ENCODE data around the gene MPC2. TPM values are rescaled to one million over a fixed set of nuclear protein-coding genes. Genes with fewer than 3 reads are reported as not detected.
"Not testable (repeated sequence)": the region's sequence is repeated elsewhere in the genome, so short reads cannot be mapped to it uniquely, and the experiment has no call there.

MPC2 gene
- total and polyA plus RNA-seq, 5 experiments from 2014 or later: 31.2 to 92.3 (median 77.5) TPM

GRCh38 chr1:167890400-167890799 lies 46.5 kb downstream of the MPC2 start:
- H3K27ac Mint-ChIP-seq: no peak overlapping the region
- POLR2A ChIA-PET: no interaction called here

GRCh38 chr1:167887187-167887586 lies 49.7 kb downstream of the MPC2 start:
- H3K9me3 Mint-ChIP-seq, H3K27ac Mint-ChIP-seq, POLR2A ChIA-PET, H3K36me3 Mint-ChIP-seq, H3K27me3 Mint-ChIP-seq, H3K4me1 Mint-ChIP-seq, ATAC-seq, H3K4me3 Mint-ChIP-seq, DNase-seq: not testable (repeated sequence)

More at GRCh38 chr1:167890400-167890799, 46.5 kb downstream of the MPC2 start:
- Mint-ChIP-seq H3K27me3 (peaks cover 0 to 4% (median 3%) of the 10 kb centered on the region in 5 donors), H3K36me3 (no peaks in the 10 kb centered on the region), H3K4me1 (peaks cover 0 to 6% (median 0%) of the 10 kb centered on the region in 4 donors), H3K4me3 (no peak overlapping the region), H3K9me3 (peaks cover 0 to 7% (median 0%) of the 10 kb centered on the region in 9 donors)
- no peak for DNase-seq
- ATAC-seq: no peak

GRCh38 chr1:167882376-167882775 lies 54.5 kb downstream of the MPC2 start:
- POLR2A ChIA-PET: interaction anchor here (0.7 kb wide), 1 partner anchor 205 kb away, joined by 4 read pairs; no protein-coding TSS in a partner anchor
- Mint-ChIP-seq H3K9me3 (peaks cover 0 to 7% (median 4%) of the 10 kb centered on the region in 9 donors), H3K36me3 (peaks cover 0 to 6% (median 0%) of the 10 kb centered on the region in 3 donors), H3K27ac (no peak overlapping the region), H3K4me1 (no peaks in the 10 kb centered on the region), H3K4me3 (no peak overlapping the region), H3K27me3 (no peaks in the 10 kb centered on the region)
- DNase-seq (no peak), ATAC-seq (no peak)

- H3K27me3 Mint-ChIP-seq: no peaks in the 10 kb centered on the region
- POLR2A ChIA-PET: no interaction called here
- H3K36me3 Mint-ChIP-seq: peaks cover 0 to 6% (median 0%) of the 10 kb centered on the region in 3 donors
These were observed 55.1 kb downstream of the MPC2 start for GRCh38 chr1:167881786-167882185.

GRCh38 chr1:167881069-167881468 lies 55.8 kb downstream of the MPC2 start:
- Mint-ChIP-seq H3K4me3 (no peak overlapping the region), H3K4me1 (no peaks in the 10 kb centered on the region), H3K9me3 (peaks cover 0 to 5% (median 2%) of the 10 kb centered on the region in 9 donors), H3K27me3 (no peaks in the 10 kb centered on the region), H3K27ac (no peak overlapping the region), H3K36me3 (peaks cover 0 to 6% (median 0%) of the 10 kb centered on the region in 3 donors)
- POLR2A ChIA-PET: no interaction called here
- no peak for DNase-seq
- no peak for ATAC-seq

More at GRCh38 chr1:167881786-167882185, 55.1 kb downstream of the MPC2 start:
- Mint-ChIP-seq H3K4me3 (no peak overlapping the region), H3K27ac (no peak overlapping the region), H3K9me3 (peaks cover 0 to 7% (median 4%) of the 10 kb centered on the region in 9 donors), H3K4me1 (no peaks in the 10 kb centered on the region)
- no peak for DNase-seq
- no peak for ATAC-seq

DNA sequence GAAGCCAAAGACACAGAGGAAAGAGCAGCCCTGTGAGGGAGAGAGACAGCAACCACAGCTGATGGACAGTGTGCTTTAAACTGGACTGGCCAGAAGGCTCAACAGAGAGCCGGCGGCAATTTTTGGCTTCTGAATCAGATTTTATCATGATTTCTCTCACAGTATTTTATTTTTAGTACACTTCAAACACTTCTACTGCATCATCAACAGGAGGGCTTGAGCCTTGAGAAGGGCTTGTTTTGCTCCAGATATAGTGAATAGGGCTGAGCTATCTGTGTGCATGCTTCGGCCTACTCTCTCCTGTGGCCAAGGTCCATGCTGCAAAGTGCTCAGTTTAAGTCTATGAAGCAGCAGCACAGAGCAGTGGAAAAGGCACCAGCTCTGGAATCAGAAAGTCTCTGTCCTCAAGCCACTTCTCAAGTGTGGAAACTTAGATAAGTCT lies 56.3 kb downstream of the MPC2 start:
- POLR2A ChIA-PET: no interaction called here
- H3K9me3 Mint-ChIP-seq: peaks cover 0 to 5% (median 0%) of the 10 kb centered on the region in 9 donors

GRCh38 chr1:167879508-167879907 lies 57.4 kb downstream of the MPC2 start:
- Mint-ChIP-seq H3K4me3 (no peak overlapping the region), H3K4me1 (no peaks in the 10 kb centered on the region), H3K9me3 (no peaks in the 10 kb centered on the region), H3K27me3 (no peaks in the 10 kb centered on the region), H3K36me3 (no peaks in the 10 kb centered on the region), H3K27ac (no peak overlapping the region)
- DNase-seq: no peak
- POLR2A ChIA-PET: no interaction called here
- no peak for ATAC-seq

More for the DNA sequence above, 56.3 kb downstream of the MPC2 start:
- DNase-seq (no peak), ATAC-seq (no peak)
- Mint-ChIP-seq H3K4me1 (no peaks in the 10 kb centered on the region), H3K4me3 (no peak overlapping the region), H3K36me3 (peaks cover 0 to 6% (median 0%) of the 10 kb centered on the region in 3 donors), H3K27ac (no peak overlapping the region), H3K27me3 (no peaks in the 10 kb centered on the region)

- Mint-ChIP-seq H3K36me3 (no peaks in the 10 kb centered on the region), H3K4me1 (no peaks in the 10 kb centered on the region), H3K4me3 (no peak overlapping the region), H3K27me3 (no peaks in the 10 kb centered on the region), H3K9me3 (no peaks in the 10 kb centered on the region), H3K27ac (no peak overlapping the region)
- ATAC-seq: no peak
- POLR2A ChIA-PET: no interaction called here
- no peak for DNase-seq
These were observed 58.3 kb downstream of the MPC2 start for GRCh38 chr1:167878372-167879160.

GRCh38 chr1:167876597-167877175 lies 60.2 kb downstream of the MPC2 start:
- Mint-ChIP-seq H3K36me3 (no peaks in the 10 kb centered on the region), H3K4me3 (no peak overlapping the region), H3K27me3 (no peaks in the 10 kb centered on the region), H3K27ac (no peak overlapping the region), H3K4me1 (no peaks in the 10 kb centered on the region), H3K9me3 (no peaks in the 10 kb centered on the region)
- no peak for ATAC-seq
- POLR2A ChIA-PET: no interaction called here
- no peak for DNase-seq

DNA sequence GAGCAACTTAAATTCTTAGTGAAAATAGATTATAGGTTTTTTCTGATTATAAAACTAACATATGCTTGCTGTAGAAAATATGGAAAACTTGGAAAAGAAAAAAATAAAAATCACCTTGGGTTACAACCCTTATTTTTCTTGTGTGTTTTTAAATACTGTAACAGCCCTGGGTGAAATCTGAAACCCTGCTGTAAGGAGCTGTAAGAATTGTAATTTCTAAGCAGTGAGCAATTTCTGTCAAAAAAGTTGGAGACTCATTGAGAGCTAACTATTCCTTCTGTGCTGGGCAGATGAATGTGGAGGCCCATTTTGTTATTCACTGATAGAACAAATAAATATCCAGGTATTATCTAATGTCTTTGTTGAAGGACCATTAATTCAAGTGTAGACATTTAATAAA lies 65.5 kb downstream of the MPC2 start:
- POLR2A ChIA-PET: interaction anchor here (0.7 kb wide), 1 partner anchor 47 kb away, joined by 3 read pairs; no protein-coding TSS in a partner anchor
- ATAC-seq (no peak), DNase-seq (no peak)
- H3K36me3 Mint-ChIP-seq: no peaks in the 10 kb centered on the region
- no peaks in the 10 kb centered on the region for H3K4me1 Mint-ChIP-seq
- H3K27ac Mint-ChIP-seq: no peak overlapping the region
- H3K27me3 Mint-ChIP-seq: no peaks in the 10 kb centered on the region
- H3K4me3 Mint-ChIP-seq: no peak overlapping the region
- no peaks in the 10 kb centered on the region for H3K9me3 Mint-ChIP-seq

DNA sequence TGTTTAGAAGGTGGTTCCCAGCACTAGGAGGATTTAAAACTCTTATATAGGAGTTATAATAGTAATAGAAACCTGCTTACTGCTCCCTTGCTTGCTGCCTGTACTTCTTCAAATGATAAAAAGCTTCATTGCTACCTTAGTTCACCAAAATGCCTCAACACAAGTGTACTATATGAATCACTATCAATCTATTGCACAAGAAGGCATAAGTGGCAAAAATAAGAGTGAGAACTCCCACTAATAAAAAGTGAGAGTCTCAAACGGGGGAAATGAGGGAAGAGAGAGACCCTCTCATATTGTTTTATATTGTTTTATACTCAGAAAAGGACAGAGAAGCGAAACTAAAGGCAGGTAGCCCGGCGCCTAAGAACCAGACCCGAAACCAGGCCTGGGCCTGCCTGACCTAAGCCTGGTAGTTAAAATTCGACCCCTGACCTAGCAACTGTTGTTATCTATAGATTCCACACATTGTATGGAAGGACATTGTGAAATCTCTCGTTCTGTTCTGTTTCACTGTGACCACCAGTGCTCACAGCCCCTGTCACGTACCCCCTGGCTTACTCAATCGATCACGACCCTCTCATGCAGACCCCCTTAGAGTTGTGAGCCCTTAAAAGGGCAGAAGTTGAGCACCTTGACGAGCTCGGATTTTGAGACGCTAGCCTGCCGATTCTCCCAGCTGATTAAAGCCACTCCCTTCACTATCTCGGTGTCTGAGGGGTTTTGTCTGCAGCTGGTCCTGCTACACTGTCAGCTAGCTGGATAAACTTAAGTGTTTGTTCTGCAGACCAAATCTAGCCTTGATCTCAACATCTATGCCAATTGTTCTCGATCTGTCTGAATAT lies 67.5 kb downstream of the MPC2 start:
- ATAC-seq, H3K27ac Mint-ChIP-seq, H3K4me1 Mint-ChIP-seq, H3K36me3 Mint-ChIP-seq, POLR2A ChIA-PET, H3K27me3 Mint-ChIP-seq, H3K9me3 Mint-ChIP-seq, DNase-seq, H3K4me3 Mint-ChIP-seq: not testable (repeated sequence)

DNA sequence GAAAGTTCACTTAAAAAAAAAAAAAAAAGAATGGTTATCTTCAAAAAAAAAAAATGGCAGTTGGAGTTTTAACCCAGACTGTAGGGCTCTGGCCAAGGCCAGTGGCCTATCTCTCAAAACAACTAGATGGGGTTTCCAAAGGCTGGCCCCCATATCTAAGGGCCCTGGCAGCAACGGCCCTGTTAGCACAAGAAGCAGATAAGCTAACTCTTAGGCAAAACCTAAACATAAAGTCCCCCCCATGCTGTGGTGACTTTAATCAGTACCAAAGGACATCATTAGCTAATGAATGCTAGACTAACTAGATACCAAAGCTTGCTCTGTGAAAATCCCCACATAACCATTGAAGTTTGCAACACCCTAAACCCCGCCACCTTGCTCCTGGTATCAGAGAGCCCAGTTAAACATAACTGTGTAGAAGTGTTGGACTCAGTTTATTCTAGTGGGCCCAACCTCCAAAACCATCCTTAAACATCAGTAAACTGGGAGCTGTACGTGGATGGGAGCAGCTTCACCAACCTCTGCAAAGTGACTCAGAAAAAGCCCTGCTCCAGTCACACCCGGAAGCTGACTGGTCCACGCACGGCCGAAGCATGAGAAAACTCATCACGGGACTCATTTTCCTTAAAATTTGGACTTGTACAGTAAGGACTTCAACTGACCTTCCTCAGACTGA lies 70.0 kb downstream of the MPC2 start:
- H3K4me3 Mint-ChIP-seq, H3K36me3 Mint-ChIP-seq, H3K27ac Mint-ChIP-seq, H3K27me3 Mint-ChIP-seq, H3K4me1 Mint-ChIP-seq, DNase-seq, H3K9me3 Mint-ChIP-seq, ATAC-seq: not testable (repeated sequence)
- POLR2A ChIA-PET: interaction anchor here (0.7 kb wide), 1 partner anchor 67 kb away, joined by 5 read pairs; no protein-coding TSS in a partner anchor
